Activated naive CD8-positive, alpha-beta T cell treated with anti-CD3 and anti-CD28 coated beads, Interleukin-2, amount 10 ng/mL, durations not matched to agents 7 days and 5 days (primary cell): ENCODE results near the gene EML4. TPM values are rescaled to one million over a fixed set of nuclear protein-coding genes. Genes with fewer than 3 reads are reported as not detected.

Experiments used
- ATAC-seq: fragments of 150-1000 bp; cut with Tn5 transposase; one replicate; pipeline ENCODE4 v1.10.0; 2021; ENCODE audit warnings: low read depth, moderate library complexity
- POLR2A ChIA-PET: fragments of 350-600 bp; sonication (Branson Sonifier 250); formaldehyde crosslinking; loops from one replicate; lab custom pipeline; 2021; ENCODE audit warnings: antibody characterized with exemption; lab: Charles Lee
- DNase-seq: peaks from one replicate; pipeline ENCODE4 v3.0.0; 2021
- H3K27ac Mint-ChIP-seq: one replicate; pipeline ENCODE4 v1.8.0; 2022; ENCODE audit warnings: mild to moderate bottlenecking, mixed read lengths
- H3K27me3 Mint-ChIP-seq: one replicate; pipeline ENCODE4 v1.8.0; 2022; ENCODE audit warnings: mild to moderate bottlenecking, moderate library complexity, mixed read lengths
- H3K36me3 Mint-ChIP-seq: one replicate; pipeline ENCODE4 v1.8.0; 2021; ENCODE audit warnings: mild to moderate bottlenecking, mixed read lengths
- H3K4me1 Mint-ChIP-seq: one replicate; pipeline ENCODE4 v1.8.0; 2021; ENCODE audit warnings: mixed read lengths
- H3K4me3 Mint-ChIP-seq: one replicate; pipeline ENCODE4 v1.8.0; 2022; ENCODE audit warnings: mild to moderate bottlenecking, moderate library complexity, mixed read lengths
- H3K9me3 Mint-ChIP-seq: one replicate; pipeline ENCODE4 v1.8.0; 2021; ENCODE audit warnings: mixed read lengths
- total RNA-seq, 2 experiments: library from RNA; stranded (reverse); gene quantifications; one replicate each; pipeline ENCODE4 v1.2.3, GENCODE V29; 2021

The EML4 gene
- total RNA-seq, 2 experiments from 2014 or later: 111 to 119 TPM

- no peak for DNase-seq
- peak; percentile 57 for ATAC-seq
- H3K4me3 Mint-ChIP-seq: peak overlapping the region; percentile 55
- POLR2A ChIA-PET: interaction anchor here (1.0 to 2.8 kb wide), 5 partner anchors 9 to 36 kb away, joined by 3 to 15 read pairs (median 5); no protein-coding TSS in a partner anchor
- peaks cover 1% of the 10 kb centered on the region for H3K9me3 Mint-ChIP-seq
- H3K4me1 Mint-ChIP-seq: peaks cover 24% of the 10 kb centered on the region
- no peaks in the 10 kb centered on the region for H3K27me3 Mint-ChIP-seq
- H3K27ac Mint-ChIP-seq: peak overlapping the region; percentile 58
- H3K36me3 Mint-ChIP-seq: peaks cover 3% of the 10 kb centered on the region
These were observed 27.2 kb upstream of the EML4 start for GRCh38 chr2:42141687-42142546.

GRCh38 chr2:42142547-42143184, 26.5 kb upstream of the EML4 start:
- no peak overlapping the region for H3K27ac Mint-ChIP-seq
- DNase-seq (no peak), ATAC-seq (no peak)
- peaks cover 18% of the 10 kb centered on the region for H3K4me1 Mint-ChIP-seq
- peaks cover 1% of the 10 kb centered on the region for H3K9me3 Mint-ChIP-seq
- POLR2A ChIA-PET: interaction anchor here (0.7 to 2.8 kb wide), 5 partner anchors 10 to 37 kb away, joined by 3 to 15 read pairs (median 4); no protein-coding TSS in a partner anchor
- H3K27me3 Mint-ChIP-seq: no peaks in the 10 kb centered on the region
- no peak overlapping the region for H3K4me3 Mint-ChIP-seq
- peaks cover 3% of the 10 kb centered on the region for H3K36me3 Mint-ChIP-seq

- POLR2A ChIA-PET: interaction anchor here (0.6 to 1.0 kb wide), 2 partner anchors 15 to 41 kb away, joined by 3 to 4 read pairs; no protein-coding TSS in a partner anchor
- peaks cover 1% of the 10 kb centered on the region for H3K9me3 Mint-ChIP-seq
- no peak for ATAC-seq
These were observed 21.4 kb upstream of the EML4 start for GRCh38 chr2:42147641-42148274.

GRCh38 chr2:42150159-42150558, 19.0 kb upstream of the EML4 start:
- DNase-seq: no peak
- no peak for ATAC-seq
- Mint-ChIP-seq H3K27me3 (no peaks in the 10 kb centered on the region), H3K36me3 (peaks cover 1% of the 10 kb centered on the region), H3K27ac (no peak overlapping the region), H3K4me1 (peaks cover 1% of the 10 kb centered on the region), H3K4me3 (no peak overlapping the region), H3K9me3 (peaks cover 1% of the 10 kb centered on the region)
- POLR2A ChIA-PET: no interaction called here

More at GRCh38 chr2:42147641-42148274, 21.4 kb upstream of the EML4 start:
- Mint-ChIP-seq H3K27ac (no peak overlapping the region), H3K36me3 (peaks cover 1% of the 10 kb centered on the region), H3K4me3 (no peak overlapping the region), H3K4me1 (peaks cover 2% of the 10 kb centered on the region), H3K27me3 (no peaks in the 10 kb centered on the region)
- DNase-seq: no peak

DNA sequence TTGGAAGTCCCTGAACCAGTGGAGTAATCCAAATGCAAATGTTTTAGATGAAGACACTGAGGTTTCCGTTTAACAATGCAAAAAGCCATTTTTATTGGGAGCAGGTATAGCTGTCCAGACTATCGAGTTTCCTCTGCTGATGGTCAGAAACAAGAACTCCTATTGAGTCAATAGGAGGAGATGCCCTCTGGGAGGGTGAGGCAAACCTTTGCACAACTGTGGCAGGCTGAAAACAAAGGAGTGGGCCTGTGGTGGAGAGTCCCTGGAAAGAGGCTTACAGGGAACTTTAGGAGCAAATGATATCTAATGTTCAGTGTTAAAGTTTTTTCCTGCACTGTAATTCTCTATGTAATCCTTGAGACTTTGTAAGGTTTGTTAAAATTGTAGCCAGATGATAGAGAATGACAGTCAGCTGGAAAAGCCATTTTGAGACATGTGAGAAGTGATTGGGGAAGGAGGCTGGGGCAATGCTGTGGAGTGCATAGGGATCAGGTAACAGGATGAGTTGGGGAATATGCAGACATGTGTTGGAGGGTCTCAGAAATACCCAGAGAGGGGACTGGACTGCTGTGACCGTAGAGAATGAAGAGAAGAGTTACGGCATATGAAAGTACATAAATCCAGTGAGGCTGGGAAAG, 15.1 kb upstream of the EML4 start:
- H3K4me3 Mint-ChIP-seq: no peak overlapping the region
- H3K27ac Mint-ChIP-seq: no peak overlapping the region
- no peaks in the 10 kb centered on the region for H3K36me3 Mint-ChIP-seq
- ATAC-seq (no peak), DNase-seq (no peak)
- no peaks in the 10 kb centered on the region for H3K27me3 Mint-ChIP-seq
- H3K4me1 Mint-ChIP-seq: no peaks in the 10 kb centered on the region
- POLR2A ChIA-PET: interaction anchor here (1.3 kb wide), 1 partner anchor 27 kb away, joined by 3 read pairs; no protein-coding TSS in a partner anchor
- no peaks in the 10 kb centered on the region for H3K9me3 Mint-ChIP-seq

DNA sequence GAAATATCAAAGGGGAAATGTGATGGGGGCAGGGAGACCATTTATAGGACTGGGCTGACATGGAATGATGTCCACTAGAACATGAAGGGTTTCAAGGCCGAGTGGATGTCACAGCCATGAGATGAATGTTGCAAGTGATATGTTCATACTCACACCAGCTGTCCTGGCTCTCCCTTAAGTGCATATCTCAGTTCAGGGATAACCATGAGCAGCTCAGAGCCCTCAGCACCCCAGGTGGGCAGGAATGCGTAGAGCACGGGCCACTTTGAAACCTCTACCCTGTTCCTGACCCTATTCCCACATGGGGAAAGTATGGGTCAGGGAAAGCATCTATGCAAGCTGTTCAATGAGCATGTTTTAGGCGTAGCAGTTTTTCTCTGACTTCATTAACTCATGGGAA, 12.4 kb upstream of the EML4 start:
- Mint-ChIP-seq H3K4me3 (no peak overlapping the region), H3K36me3 (no peaks in the 10 kb centered on the region), H3K27ac (no peak overlapping the region), H3K27me3 (no peaks in the 10 kb centered on the region), H3K4me1 (no peaks in the 10 kb centered on the region), H3K9me3 (no peaks in the 10 kb centered on the region)
- POLR2A ChIA-PET: interaction anchor here (0.7 kb wide), 2 partner anchors 15 to 535 kb away, joined by 3 to 4 read pairs; no protein-coding TSS in a partner anchor
- DNase-seq: no peak
- no peak for ATAC-seq

DNA sequence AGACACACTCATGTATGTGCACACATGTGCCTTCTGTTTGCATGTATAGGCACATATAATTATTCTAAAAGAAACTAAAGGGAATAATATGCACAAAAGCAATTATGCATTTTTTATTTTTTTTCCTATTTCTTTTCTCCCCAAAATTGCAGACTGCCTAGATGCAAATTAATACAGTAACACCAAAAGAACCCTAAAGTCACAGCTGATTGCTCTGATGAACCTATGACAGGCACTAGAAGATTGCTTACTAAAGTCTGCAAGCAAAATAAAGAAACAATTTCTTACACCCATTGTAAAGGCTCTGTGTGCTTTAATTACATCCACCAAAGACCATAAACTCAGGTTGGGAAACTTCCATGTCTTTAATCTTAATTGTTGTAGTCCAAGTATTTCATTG, 7.7 kb upstream of the EML4 start:
- H3K4me1 Mint-ChIP-seq: peaks cover 4% of the 10 kb centered on the region
- H3K36me3 Mint-ChIP-seq: no peaks in the 10 kb centered on the region
- no peaks in the 10 kb centered on the region for H3K9me3 Mint-ChIP-seq
- no peak overlapping the region for H3K27ac Mint-ChIP-seq
- ATAC-seq (no peak), DNase-seq (no peak)
- POLR2A ChIA-PET: no interaction called here
- no peak overlapping the region for H3K4me3 Mint-ChIP-seq
- peaks cover 6% of the 10 kb centered on the region for H3K27me3 Mint-ChIP-seq

DNA sequence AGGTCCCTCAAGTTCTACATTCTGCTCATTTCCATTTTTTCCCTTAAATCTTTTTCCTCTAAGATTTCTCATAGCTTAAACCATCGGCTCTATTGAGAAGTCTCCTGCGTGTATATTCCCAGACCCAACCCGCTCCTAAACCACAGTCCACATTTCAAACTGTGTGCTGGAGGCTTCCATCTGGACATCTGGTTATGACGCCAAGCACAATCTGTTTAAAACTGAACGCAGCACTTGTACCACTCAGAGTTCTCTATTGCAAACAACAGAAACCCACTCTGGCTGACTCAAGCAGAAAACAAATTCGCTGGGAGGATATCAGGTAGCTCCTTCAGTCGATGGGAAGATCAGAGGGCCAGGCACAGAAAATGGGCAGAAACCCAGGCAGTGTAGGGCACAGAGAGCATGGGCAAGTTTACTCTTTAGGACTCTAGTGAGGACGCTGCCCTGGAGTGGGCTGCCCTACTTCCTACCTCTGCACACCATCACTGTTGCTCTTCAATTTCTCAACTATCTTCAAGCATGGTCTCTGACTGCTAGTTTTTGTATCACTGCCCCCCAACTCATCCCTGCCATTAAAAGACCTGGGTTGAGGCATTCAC, 5.6 kb upstream of the EML4 start:
- ATAC-seq (no peak), DNase-seq (no peak)
- H3K4me3 Mint-ChIP-seq: no peak overlapping the region
- no peak overlapping the region for H3K27ac Mint-ChIP-seq
- POLR2A ChIA-PET: interaction anchor here (0.7 kb wide), 1 partner anchor 36 kb away, joined by 5 read pairs; no protein-coding TSS in a partner anchor
- H3K9me3 Mint-ChIP-seq: no peaks in the 10 kb centered on the region
- peaks cover 6% of the 10 kb centered on the region for H3K27me3 Mint-ChIP-seq
- peaks cover 6% of the 10 kb centered on the region for H3K4me1 Mint-ChIP-seq
- H3K36me3 Mint-ChIP-seq: peaks cover 2% of the 10 kb centered on the region

GRCh38 chr2:42164046-42164445, 5.1 kb upstream of the EML4 start:
- H3K4me3 Mint-ChIP-seq: no peak overlapping the region

DNA sequence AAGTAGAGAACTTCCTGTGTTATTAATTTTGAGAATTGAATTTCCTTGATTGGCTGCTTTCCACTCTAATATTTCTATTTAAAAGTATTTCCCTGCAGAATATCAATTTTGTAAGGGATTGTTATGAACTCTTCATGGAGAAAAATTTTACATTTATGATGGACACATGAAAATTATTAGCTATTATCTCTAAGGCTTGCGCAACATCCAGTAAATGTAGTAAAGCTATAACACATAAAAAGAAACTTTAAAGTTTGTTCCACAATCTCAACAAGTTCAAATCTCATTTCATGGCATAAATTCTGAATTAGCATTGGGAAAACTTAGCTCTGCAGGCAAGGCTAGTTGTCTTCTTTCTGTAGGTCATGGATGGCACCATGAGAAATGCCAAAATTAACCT, 4.2 kb upstream of the EML4 start:
- H3K4me3 Mint-ChIP-seq: no peak overlapping the region
- ATAC-seq: no peak
- H3K27me3 Mint-ChIP-seq: peaks cover 6% of the 10 kb centered on the region
- H3K36me3 Mint-ChIP-seq: peaks cover 2% of the 10 kb centered on the region
- H3K9me3 Mint-ChIP-seq: no peaks in the 10 kb centered on the region
- H3K27ac Mint-ChIP-seq: no peak overlapping the region
- no peak for DNase-seq
- POLR2A ChIA-PET: no interaction called here
- H3K4me1 Mint-ChIP-seq: peaks cover 11% of the 10 kb centered on the region

More at GRCh38 chr2:42164046-42164445, 5.1 kb upstream of the EML4 start:
- ATAC-seq: no peak
- no peaks in the 10 kb centered on the region for H3K9me3 Mint-ChIP-seq
- peaks cover 11% of the 10 kb centered on the region for H3K4me1 Mint-ChIP-seq
- H3K27me3 Mint-ChIP-seq: peaks cover 6% of the 10 kb centered on the region
- no peak overlapping the region for H3K27ac Mint-ChIP-seq
- H3K36me3 Mint-ChIP-seq: peaks cover 2% of the 10 kb centered on the region
- DNase-seq: no peak
- POLR2A ChIA-PET: no interaction called here

GRCh38 chr2:42167458-42167857, 1.7 kb upstream of the EML4 start:
- ATAC-seq (no peak), DNase-seq (no peak)
- Mint-ChIP-seq H3K4me3 (no peak overlapping the region), H3K9me3 (no peaks in the 10 kb centered on the region), H3K36me3 (peaks cover 2% of the 10 kb centered on the region), H3K4me1 (peaks cover 16% of the 10 kb centered on the region), H3K27me3 (peaks cover 6% of the 10 kb centered on the region), H3K27ac (no peak overlapping the region)
- POLR2A ChIA-PET: no interaction called here

GRCh38 chr2:42168459-42169099, 574 bp upstream of the EML4 start:
- peaks cover 2% of the 10 kb centered on the region for H3K27me3 Mint-ChIP-seq
- no peak overlapping the region for H3K27ac Mint-ChIP-seq
- H3K36me3 Mint-ChIP-seq: peaks cover 2% of the 10 kb centered on the region
- no peaks in the 10 kb centered on the region for H3K9me3 Mint-ChIP-seq
- peak overlapping the region; percentile 11 for H3K4me3 Mint-ChIP-seq
- peaks cover 26% of the 10 kb centered on the region for H3K4me1 Mint-ChIP-seq
- DNase-seq (no peak), ATAC-seq (no peak)
- POLR2A ChIA-PET: interaction anchor here (4.0 to 5.7 kb wide), 2 partner anchors 34 to 62 kb away, joined by 43 to 45 read pairs; no protein-coding TSS in a partner anchor
